MV-4-11 (cell line): ENCODE results near the gene MPIG6B.

ENCODE experiments used
- DNase-seq: peaks from one replicate; lab custom pipeline; 2025; lab: John Stamatoyannopoulos, UW

The MPIG6B gene

DNA sequence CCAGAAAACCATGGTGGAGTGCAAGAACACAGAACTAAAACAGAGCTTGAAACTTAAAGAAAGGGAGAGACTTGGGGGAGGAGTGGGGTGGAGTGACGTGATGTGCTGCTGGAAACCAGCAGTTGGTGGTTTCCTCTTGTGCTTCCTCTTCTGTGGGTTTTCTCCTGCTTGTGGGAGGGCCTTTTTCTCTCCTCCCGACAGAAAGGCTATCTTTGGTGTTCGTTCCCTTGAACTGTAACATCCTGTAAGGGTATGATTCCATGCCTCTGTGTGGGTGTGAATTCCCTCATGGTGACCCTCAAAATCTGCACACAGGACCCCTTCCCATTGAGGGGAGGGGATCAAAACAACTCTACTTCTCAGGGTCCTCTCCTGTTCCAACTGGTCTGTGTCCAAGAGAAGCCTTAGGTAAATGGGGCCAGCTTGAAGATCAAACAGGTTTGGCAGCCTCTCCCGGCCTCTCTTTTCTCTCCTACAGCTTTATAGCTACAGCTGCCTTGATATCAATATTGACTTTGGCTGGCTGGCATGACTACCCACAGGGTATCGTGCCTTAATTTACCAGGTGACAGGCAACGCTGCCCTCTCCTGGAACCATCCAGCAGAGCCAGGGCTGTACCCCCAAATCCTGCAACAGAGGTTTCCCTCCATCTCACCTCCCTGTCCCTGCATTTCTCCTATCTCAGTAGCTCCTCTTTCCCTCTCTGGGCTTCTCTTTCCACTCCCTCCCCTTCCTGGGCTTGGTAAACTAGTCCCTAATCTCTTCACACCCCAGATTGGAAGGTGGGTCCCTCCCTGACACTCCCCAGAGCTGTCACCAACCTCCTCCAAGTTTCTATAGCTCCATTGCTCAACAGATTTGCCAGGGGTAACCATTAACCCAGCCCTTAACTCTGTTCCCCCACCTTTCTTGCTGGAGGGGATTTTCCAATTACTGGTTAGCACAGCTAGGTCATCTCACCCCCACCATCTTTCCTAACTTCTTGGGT is 15.1 kb downstream of the MPIG6B start:
- DNase-seq: peak; percentile 98

DNA sequence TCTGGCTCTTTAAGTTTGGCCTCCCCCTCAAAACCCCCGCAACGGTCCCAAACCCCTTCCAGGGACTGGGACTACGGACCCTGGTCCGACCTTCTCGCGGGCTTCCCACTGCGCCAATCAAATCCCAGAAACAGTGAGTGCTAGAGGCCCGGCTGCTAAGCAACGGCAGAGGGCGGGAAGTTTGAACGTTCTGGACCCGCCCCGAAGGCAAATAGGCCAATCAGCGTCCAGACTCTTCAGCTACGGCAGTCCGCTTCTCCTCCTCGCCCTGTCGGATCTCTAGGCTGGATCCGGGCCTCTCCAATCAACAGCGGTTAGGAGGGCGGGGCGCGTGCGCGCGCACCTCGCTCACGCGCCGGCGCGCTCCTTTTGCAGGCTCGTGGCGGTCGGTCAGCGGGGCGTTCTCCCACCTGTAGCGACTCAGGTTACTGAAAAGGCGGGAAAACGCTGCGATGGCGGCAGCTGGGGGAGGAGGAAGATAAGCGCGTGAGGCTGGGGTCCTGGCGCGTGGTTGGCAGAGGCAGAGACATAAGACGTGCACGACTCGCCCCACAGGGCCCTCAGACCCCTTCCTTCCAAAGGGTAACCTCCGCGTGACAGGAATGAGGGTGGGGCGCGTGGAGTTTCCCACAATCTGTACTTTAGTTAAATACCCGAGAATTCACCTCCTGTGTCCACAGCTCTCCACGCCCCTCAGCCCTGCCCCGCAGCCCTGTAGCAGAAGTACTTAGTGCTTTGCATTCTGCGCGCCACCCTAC is 16.6 kb downstream of the MPIG6B start, which contains the start of gene MSH5:
MSH5 (plus strand) TSS at position 367 of the 758 bp plus-strand sequence. CDS start 462 bp downstream, outside the sequence.
- peak; percentile 99 for DNase-seq

DNA sequence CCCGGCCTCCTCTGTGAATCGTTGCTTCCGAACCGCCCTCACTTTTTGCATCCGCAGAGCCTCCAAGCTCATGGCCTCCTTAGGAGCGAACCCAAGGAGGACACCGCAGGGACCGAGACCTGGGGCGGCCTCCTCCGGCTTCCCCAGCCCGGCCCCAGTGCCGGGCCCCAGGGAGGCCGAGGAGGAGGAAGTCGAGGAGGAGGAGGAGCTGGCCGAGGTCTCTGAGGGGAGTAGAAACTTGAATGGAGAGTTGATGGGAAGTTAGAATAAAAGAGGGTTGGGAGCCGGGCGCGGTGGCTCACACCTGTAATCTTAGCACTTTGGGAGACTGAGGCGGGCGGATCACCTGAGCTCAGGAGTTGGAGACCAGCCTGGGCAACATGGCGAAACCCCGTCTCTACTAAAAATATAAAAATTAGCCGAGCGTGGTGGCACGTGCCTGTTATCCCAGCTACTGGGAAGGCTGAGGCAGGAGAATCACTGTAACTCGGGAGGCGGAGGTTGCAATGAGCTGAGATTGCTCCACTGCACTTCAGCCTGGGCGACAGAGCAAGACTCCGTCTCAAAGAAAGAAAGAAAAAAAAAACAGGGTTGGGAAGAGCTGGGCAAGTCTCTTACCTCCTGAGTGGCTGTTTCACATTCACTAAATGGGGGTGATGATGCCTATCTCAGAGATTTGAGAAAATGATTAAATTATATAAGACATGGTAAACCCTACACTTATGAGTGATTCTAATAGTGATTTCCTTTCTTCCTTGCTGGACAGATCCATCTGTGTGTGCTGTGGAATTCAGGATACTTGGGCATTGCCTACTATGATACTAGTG is 17.4 kb downstream of the MPIG6B start:
- peak; percentile 64 for DNase-seq

DNA sequence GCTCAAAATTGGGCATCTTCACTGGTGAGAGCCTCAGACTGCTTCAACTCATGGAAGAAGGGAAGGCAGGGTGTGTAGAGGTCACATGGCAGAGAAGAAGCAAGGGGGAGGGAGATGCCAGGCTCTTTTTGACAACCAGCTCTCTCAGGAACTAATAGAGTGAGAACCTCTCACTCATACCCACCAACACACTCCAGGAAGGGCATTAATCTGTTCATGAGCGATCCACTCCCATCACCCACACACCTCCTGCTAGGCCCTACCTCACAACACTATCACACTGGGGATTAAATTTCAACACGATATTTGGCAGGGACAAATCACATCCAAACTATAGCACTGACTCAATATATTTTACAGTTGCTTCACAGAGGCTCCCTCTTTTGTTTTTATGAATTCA is 18.6 kb downstream of the MPIG6B start:
- no peak for DNase-seq

DNA sequence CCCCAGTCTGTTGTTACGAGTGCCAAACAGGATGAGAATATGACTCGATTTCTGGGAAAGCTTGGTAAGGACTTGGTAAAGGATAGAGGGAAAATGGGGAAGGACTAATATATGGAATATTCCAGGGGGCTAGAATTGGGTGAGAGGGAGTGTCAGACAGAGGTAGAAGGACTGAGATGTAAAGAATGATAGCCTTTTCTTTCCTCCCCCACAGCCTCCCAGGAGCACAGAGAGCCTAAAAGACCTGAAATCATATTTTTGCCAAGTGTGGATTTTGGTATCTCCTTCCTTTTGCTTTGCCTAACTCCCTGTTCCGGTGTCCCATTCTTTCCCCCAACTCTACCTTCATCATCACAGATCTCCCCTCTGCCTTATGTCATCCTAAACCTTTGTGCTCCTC is 19.7 kb downstream of the MPIG6B start:
- DNase-seq: no peak

DNA sequence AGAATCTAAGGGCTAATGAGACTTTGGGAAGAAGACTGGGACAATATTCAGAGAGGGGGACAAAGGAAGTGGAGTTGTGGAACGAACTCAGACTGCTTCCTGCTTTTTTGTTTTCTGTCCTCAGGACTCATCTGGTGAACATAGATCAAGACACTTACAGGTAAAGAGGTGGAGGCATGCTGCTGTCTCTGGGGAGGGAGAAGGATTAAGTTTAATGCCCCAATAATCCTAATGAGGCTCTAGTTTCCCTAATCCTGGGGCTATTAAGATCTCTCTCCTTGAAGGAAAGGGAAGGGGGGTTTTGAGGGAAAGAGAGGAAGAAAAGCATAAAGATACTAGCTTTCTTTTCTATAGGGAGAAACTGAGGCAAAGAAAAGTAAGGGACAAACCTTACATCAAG is 21.2 kb downstream of the MPIG6B start:
- no peak for DNase-seq

DNA sequence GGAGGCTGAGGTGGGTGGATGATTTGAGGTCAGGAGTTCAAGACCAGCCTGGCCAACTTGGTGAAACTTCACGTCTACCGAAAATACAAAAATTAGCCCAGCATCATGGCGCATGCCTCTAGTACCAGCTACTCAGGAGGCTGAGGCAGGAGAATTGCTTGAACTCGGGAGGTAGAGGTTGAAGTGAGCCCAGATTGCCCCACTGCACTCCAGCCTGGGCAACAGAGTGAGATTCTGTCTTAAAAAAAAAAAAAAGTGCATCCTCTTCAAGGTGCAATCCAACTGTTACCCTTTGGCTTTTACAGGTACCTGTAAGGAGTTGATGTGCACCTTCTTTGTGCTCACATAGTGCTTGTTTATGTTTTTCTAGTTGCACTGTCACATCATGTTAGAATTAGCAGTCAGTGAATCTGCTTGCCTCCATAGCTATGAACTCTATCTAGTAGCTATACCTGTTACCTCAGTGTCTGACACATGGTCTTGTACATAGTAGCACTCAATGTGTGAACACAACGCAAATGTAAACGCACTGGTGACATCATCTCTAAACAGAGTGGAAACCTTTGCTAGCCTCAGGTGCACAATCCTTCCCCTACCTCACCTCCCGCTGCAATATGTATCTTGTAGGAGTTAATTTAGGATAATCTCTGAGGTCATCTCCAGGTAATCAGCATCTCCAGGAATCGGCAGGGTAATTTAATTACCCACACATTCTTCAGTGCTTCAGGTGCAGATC is 26.3 kb downstream of the MPIG6B start:
- DNase-seq: no peak

DNA sequence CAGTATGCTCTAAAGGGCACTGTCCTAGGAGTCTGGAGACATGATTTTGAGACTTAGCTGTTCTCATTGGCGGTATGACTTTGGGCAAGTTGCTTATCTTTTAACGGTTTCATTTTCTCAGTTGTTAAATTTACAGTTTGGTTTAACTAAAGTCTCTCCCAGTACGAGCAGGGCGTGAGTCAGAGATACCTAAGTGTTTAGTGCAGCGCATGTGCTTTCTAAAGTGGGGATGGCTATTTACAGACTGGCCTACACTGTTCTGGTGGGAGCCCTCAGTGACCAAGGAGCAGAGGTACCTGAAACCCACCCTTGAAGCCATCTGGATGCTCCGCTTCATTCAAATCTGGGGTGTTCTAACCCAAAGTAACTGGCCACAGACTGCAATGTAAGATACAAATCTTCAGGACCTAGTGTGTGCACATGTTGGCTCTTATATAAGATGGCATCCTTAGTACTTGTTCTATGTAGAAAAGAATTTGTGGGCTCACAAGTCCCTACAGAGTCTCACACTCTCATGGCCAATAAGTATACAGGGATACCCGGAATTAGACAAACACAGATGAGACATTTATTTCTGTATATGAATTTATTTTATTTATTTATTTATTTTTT is 27.3 kb downstream of the MPIG6B start:
- DNase-seq: no peak

DNA sequence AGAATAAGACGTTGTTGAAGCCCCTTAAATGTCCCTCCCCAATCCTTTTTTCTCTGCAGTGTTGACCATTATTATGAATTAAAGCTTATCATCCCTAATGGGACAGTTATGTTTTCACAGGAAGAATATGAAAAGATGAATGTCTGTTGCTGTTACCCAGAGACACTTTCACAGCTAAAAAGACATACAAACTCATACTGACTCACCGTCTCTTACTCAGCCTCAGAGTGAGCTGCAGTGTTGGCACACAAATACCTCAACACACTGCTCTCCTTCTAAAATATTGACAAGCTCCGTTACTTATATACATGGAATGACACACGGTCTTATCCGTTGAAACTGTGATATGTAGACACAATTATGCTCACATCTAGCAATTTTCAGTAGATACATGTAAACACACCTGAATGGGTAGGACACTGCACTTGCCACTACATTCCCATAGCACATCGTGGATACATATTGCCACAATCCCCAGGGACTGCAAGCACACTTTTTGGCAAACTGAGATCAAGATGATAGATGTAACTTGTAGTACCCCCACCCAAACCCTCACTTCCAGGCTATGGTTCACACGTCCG is 29.7 kb downstream of the MPIG6B start:
- no peak for DNase-seq

DNA sequence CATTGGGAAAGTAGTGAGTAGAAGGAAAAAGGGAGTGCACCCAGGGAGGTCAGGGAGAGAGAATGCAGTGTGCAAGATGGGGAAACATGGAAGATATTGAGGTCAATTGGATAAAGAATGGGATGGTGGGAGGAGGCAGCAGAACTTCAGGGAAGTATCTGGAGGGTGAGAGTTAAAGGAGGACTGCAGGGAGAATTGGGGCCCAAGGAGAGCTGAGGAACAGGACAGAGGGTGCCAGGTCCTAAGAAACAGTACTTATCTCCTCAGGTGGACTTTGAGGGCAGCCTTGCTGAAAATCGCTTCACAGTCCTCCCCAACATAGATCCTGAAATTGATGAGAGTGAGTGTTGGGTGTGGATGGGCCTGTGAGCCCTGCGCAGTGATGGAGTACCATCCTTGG is 35.1 kb downstream of the MPIG6B start:
- no peak for DNase-seq

DNA sequence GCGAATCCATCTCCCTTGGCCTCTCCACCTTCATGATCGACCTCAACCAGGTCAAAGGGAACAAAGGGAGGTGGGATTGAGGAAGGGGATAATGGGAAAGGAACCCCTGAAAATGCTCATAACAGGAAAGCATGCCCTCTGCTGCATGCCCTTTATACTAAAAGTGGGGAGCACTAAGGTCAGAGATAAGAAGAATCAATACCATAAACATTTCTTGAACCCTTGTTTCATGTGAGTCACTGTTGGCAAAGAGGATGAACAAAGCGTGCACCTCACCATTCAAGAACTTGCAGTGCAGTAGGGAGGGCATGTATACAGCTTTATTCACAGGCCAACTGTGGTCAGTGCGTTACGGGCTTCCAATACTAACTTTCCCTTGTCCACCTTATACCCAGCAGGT is 37.6 kb downstream of the MPIG6B start:
- no peak for DNase-seq

DNA sequence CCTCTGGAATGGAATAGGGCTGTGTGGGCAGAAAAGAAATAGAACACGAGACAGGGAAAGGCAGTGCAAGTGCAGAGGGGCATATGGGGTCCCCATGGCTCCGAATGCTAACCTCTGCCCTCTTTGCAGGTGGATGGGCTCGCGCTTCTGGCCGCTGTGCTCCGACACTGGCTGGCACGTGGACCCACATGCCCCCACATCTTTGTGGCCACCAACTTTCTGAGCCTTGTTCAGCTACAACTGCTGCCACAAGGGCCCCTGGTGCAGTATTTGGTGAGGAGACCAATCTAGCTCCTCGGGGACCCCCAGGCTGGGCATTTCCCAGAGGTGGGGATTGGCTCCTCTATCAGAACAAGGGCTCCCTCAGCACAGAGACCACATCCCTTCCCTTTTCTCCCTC is 38.2 kb downstream of the MPIG6B start:
- no peak for DNase-seq

DNA sequence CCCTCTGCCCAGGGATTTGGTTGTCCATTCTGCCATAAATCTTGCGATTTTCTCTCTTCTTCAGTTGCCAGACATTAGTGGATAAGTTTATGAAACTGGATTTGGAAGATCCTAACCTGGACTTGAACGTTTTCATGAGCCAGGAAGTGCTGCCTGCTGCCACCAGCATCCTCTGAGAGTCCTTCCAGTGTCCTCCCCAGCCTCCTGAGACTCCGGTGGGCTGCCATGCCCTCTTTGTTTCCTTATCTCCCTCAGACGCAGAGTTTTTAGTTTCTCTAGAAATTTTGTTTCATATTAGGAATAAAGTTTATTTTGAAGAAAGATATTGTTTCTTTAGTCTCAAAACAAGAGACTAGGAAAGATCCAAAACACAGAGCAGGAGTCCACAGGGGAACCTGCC is 39.2 kb downstream of the MPIG6B start, which contains the start of gene SAPCD1:
SAPCD1 (plus strand) TSS at position 301 of the 400 bp plus-strand sequence. CDS start 399 bp downstream, outside the sequence.
- DNase-seq: no peak

DNA sequence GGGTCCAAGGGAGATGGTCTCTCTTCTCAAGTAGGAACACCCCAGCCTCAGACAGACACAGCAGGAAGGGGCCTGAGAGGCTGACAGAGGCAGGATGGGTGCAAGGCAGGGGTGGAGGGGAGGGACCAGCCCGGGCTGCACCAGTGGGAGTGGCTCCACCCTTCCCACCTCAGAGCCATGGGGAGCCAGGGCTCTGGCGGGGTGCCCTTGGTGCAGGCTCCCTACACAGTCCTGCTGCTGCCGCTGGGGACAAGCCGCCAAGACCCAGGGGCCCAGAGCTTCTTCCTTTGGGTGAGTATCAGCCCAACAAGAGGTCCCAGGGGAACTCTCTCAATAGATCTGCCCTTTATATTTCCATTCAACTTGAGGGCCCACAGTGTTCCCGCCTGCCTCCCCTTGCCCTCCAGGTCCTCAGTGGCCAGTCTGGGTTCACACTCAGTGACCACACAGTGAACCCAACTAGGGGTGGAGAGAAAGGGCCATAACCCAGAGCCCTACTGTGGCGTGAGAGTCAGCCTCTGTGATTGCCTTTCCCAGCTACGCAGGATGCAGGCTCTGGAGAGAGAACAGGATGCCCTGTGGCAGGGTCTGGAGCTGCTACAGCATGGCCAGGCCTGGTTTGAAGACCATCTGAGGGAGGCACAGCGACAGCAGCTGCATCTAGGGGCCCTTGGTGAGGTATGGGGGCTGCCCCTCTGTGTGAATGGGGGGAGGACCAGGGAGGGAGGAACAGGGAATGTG is 39.9 kb downstream of the MPIG6B start:
- DNase-seq: no peak

DNA sequence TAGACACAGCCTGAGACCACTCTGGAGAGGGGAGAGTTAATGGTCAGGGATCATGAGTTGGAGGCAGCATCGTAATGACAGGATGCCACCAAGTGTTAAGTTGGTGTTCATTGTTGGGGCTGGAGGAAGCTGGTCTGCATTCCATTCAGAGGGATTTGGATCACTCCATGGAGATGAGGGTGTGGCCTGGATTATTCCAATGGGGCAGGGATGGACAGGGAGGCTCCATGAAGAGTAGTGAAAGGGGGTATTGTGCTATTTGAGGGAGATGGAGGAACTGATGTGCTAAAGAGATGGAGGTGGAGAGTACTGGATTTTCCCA is 40.4 kb downstream of the MPIG6B start:
- no peak for DNase-seq

DNA sequence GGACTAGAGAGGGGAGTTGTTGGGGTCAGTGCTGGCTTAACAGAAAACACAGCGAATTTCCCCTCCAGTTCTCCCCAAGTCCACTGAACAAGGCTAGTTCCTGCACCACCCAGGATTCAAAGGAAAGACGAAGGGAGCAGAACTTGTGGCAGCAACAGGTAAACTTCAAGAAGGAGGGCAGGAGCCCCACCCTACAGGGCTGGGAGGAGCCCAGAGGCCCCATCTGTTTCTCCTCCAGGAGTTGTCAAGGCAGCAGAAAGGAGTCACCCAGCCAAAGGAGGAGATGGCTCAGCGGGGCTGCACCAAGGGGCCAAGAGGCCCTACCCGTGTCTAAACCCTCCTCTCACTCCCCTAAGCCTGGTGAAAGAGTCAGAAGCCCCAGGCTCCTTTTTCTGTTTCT is 41.0 kb downstream of the MPIG6B start:
- DNase-seq: no peak

DNA sequence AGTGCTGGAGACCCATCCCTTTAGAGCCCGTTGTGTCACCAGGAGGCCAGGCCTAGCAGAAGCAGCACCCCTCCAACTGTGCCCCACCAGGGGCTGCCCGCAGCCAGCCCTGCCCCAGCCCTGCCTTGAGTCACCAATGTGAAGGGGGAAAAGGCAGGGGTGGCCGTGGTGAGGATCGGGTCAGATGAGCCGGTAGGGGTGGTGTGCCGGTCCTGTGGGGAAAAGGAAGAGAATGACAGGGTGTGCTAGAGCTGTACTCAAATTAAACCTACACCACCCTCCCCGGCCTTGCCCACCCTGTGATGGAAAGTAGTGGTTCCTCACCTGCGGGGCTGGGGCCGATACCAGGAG is 42.4 kb downstream of the MPIG6B start:
- no peak for DNase-seq

DNA sequence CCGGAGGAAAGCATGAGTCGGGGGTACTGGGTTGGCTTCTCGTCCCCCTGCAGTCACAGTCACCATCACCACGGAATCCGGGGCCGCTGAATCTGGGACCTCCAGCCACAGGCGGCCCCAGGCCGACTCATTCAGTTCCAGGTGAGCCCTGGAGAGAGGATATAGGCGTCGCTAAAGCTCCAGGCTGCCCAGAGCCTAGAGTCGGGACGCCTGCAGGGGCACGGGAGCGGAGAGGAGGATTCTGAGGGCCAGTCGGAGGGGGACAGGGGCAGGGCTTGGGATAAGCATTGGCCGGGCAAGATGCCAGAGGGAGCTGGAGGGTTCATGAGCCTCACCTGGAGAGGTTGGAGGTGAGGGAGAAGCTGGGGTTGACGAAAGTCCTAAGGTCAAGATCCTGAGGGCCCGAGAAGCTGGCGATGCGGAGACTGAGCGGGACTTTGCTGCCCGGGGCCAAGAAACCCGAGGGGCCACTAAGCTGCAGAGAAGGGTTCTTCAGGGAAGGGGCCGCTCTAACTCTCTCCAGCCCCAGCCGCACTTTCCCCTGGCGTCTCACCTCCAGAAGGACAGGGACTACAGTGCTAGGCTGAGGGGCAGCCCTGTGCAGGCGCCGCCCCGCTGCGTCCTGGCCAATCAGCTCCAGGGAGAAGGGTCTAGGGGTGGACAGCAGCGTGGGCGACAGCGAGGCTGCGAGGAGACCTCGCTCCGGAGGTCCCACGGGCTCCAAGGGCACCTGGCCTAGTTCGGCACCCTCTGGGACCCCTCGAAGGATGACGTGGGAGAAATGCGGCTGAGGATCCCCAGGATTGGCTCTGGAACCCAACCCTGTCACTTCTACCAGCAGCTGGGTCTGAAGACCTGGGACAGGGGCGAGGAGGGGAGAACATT is 43.0 kb downstream of the MPIG6B start:
- DNase-seq: no peak

DNA sequence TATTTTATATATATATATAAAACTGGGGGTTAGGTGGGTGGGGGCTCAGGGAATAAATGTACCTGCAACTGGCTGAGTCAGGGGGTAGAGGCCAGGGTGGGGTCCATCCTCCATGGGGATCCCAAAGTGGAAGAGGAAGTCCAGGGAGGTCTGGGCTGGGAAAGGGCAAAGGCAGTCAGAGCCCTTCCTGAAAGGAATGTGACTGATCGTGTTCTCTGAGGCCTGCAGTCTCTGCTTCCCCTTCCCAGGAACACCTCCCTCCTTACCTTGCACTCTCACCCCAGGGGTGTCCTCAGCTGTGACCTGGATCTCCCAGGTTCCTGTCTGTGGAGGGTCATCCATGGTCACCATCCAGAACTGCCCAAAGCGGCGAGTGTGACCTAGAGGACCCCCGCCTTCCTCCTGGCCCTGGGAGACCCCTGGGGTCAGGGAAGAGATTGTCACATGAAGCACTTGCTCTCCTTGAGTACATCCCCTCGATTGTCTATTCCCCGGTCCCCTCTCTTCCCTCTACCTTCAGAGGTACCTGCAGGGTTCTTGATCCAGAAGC is 44.0 kb downstream of the MPIG6B start:
- DNase-seq: no peak
